ENCODE measurements around the gene SGCA.

Gene SGCA

DNA sequence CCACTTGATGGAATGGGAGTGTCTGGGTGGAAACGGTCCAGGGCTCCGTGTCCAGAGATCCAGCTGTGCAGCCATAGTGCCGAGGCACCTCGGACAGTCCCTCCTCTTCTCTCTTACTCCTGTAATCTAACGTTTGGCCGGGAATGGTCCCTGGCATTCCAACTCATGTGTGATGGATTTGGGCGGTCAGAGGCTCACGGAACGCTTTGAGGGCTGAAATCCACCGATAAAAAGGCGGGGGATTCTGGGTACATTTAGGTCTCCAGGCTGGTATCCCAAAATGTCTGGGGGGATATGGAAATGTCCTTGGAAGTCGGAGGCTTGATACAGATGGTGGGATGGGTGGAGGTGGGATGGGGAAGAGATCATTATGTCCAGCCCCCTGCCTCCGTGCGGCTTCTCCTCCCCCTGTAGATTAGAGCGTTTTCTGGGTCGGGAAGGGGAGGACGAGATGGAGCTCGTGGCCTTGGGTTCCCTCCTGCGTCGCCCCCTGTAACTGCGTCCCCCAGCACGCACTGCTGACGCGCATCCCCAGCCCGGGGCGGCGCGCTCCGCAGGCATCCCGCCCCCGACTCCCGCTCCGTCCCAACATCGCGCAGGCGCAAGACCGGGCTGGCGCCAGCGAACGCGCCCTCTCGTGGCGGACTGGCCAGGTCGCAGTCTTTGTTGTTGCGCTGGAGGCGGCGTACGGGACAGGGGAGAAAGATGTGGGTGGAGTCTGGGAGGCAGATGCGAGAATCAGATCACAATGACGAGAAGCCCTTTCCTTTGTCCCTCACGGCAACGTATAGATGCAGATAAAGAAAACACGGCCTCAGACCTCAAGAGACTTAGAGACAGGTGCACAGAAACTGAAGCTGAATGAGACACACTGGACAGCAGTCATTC is 4.5 kb upstream of the SGCA start:
- TF ChIP-seq, protein P1, sequence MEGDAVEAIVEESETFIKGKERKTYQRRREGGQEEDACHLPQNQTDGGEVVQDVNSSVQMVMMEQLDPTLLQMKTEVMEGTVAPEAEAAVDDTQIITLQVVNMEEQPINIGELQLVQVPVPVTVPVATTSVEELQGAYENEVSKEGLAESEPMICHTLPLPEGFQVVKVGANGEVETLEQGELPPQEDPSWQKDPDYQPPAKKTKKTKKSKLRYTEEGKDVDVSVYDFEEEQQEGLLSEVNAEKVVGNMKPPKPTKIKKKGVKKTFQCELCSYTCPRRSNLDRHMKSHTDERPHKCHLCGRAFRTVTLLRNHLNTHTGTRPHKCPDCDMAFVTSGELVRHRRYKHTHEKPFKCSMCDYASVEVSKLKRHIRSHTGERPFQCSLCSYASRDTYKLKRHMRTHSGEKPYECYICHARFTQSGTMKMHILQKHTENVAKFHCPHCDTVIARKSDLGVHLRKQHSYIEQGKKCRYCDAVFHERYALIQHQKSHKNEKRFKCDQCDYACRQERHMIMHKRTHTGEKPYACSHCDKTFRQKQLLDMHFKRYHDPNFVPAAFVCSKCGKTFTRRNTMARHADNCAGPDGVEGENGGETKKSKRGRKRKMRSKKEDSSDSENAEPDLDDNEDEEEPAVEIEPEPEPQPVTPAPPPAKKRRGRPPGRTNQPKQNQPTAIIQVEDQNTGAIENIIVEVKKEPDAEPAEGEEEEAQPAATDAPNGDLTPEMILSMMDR (IDR thresholded peaks at IDR 0.05; ENCODE audit: extremely low read depth, missing control alignments), result peak; percentile 96
- peak; percentile 97 for DNase-seq (ENCODE audit: low spot score)

DNA sequence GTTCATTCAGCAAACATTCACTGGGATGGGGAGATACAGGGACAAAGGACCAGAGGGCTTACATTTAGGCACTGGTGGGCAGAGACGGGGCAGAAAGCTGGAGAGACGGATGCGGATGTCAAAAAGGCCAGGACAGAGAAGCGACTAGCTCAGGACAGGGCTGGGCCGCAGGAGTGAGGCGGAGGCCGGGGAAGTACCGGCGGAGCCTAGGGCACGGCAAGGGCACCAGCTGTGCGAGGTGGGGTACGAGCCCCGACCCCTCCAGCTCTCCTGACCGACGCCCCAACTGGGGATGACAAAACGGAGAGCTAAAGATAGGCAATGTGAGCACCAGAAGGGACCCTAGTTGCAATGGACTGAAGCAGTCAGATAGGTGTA is 3.9 kb upstream of the SGCA start:
- no peak for DNase-seq (ENCODE audit: low spot score)
- TF ChIP-seq, protein P1 (IDR thresholded peaks at IDR 0.05; ENCODE audit: extremely low read depth, missing control alignments), result no peak

DNA sequence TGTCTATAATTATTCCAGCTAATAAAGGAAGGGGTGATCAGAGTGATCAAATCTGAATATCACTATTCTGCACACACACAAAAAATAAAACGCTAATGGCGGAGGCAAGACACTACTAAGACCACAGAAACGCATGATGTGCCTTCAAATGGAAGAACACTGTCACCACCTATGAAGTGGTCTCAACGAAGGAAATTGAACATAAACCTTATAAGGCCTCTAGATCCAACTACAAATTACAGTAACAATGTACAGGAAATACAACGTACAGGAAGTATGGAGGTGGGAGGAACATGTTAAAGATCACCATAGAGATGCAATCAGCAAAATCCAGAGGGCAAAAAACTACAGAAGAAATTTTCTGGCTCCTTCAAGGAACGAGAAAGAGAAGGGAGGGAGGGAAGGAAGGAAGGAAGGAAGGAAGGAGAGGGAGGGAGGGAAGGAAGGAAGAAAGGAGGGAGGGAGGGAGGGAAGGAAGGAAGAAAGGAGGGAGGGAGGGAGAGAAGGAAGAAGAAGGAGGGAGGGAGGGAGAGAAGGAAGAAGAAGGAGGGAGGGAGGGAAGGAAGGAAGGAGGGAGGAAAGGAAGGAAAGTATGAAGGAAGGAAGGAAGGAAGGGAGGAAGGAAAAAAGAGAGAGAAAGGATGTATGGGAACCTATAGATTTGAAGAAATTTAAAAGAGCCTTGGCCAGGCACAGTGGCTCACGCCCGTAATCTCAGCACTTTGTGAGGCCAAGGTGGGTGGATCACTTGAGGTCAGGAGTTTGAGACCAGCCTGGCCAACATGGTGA is 3.1 kb upstream of the SGCA start:
- DNase-seq (ENCODE audit: low spot score), result no peak
- TF ChIP-seq, protein P1 (IDR thresholded peaks at IDR 0.05; ENCODE audit: extremely low read depth, missing control alignments), result no peak

DNA sequence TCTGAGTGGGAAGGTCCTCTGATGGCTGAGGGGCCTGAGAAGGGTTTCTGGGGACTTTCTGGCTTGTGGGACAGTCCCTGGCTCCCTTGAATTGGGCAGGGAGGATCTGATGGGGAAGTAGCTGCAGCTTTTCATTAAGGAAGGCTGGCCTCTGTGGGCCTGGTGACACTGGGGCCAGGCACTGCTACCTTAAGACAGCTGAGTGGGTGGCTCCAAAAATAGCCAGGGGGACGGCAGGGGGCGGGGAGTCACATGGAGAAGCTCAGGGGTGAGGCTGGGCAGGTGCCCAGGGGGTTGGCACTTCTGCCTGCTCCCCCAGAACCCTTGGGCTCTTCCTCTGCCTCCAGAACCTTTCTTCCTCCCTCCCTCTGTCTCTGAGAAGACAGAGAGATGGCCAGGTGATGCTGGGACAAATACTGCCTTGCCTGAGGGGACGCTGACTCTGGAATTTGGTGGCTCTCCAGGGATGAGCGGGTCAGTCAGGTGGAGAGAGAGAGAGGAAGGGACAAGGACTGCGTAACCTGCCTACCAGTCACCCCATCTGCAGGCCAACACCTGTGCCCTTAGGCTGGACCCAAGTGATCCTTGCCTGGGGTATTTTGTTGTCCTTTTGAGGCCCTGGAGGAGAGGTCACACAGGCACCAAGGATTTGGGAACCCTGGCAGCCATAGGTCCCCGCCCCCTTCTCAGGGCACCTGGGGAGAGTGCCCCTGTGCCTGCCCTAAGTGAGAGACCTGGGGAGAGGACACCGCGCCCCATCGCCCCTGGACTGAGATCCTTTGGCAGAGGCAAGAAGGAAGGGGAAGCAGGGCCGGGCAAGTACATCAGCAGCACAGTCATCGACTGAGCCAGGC is 1.7 kb upstream of the SGCA start:
- DNase-seq (ENCODE audit: low spot score), result peak; percentile 63
- TF ChIP-seq, protein P1 (IDR thresholded peaks at IDR 0.05; ENCODE audit: extremely low read depth, missing control alignments), result no peak

DNA sequence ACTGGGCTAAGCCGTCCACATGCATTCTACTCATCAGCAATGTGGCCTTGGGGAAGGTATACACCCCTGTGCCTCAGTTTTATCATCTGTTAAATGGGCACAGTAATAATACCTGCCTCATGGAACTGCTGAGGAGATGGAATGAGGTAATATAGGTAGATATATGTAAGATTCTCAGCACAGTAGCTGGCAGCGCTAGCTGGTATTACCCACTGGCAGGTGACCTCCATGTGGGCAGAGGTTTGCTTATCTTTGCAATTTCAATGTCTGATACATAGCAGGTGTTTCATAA is 1.2 kb upstream of the SGCA start:
- TF ChIP-seq, protein P1 (IDR thresholded peaks at IDR 0.05; ENCODE audit: extremely low read depth, missing control alignments), result no peak
- no peak for DNase-seq (ENCODE audit: low spot score)

DNA sequence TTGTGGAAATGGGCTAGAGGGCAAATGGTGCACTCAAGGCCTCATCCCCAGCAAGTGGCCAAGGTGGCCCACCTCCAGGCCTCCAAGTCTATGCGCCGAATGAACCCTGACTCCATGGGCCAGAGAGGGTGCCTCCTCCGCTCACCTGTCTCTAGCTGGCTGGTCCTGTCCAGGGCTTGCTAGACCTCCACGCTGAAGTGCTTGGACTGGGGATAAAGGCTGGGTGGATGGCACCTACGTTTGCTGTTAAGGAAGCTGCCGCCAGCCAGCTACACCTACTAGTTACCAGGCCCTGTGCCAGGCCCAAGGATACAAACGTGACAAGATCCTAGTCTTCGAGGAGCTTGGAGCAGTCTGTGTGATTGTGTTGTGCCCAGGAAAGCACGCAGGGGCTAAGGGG is 739 bp upstream of the SGCA start:
- TF ChIP-seq, protein P1 (IDR thresholded peaks at IDR 0.05; ENCODE audit: extremely low read depth, missing control alignments), result no peak
- no peak for DNase-seq (ENCODE audit: low spot score)

All from GM20000 (cell line).